Mesenchymal stem cell (in vitro differentiated cells and primary cell): ENCODE data around the gene ETV3L.
"Not testable (repeated sequence)": the region's sequence is repeated elsewhere in the genome, so short reads cannot be mapped to it uniquely, and the experiment has no call there.

Source experiments
- DNase-seq: peaks from one replicate; pipeline ENCODE4 v3.0.0-alpha.2; 2013
- H2AFZ ChIP-seq: one replicate; pipeline ENCODE4 v1.6.1; 2013; ENCODE audit warnings: low read depth, mild to moderate bottlenecking, control low read depth, inconsistent platforms, low read length, moderate library complexity
- H2AK5ac ChIP-seq: 2 replicates; pipeline ENCODE4 v1.6.1; 2013; ENCODE audit warnings: low read length, moderate library complexity, mild to moderate bottlenecking, inconsistent platforms; ENCODE audit not compliant: severe bottlenecking
- H2BK120ac ChIP-seq: one replicate; pipeline ENCODE4 v1.6.1; 2013; ENCODE audit warnings: low read depth, mild to moderate bottlenecking, inconsistent platforms, low read length, moderate library complexity
- H2BK12ac ChIP-seq, 2 experiments: one replicate each; pipeline ENCODE4 v1.6.1; 2013; ENCODE audit warnings: inconsistent platforms in 2 of 2, low read length in 2 of 2, mild to moderate bottlenecking in 2 of 2, moderate library complexity in 2 of 2, control low read depth in 1 of 2
- H2BK15ac ChIP-seq: one replicate; pipeline ENCODE4 v1.6.1; 2013; ENCODE audit warnings: mild to moderate bottlenecking, low read depth, inconsistent platforms; ENCODE audit not compliant: poor library complexity, severe bottlenecking
- H2BK5ac ChIP-seq: 2 replicates; pipeline ENCODE4 v1.6.1; 2013; ENCODE audit warnings: low read depth, mild to moderate bottlenecking, low read length, control low read depth, inconsistent platforms; ENCODE audit not compliant: poor library complexity, severe bottlenecking
- H3K14ac ChIP-seq, 2 experiments: one replicate each; pipeline ENCODE4 v1.6.1; 2013; ENCODE audit warnings: inconsistent platforms in 2 of 2, low read length in 2 of 2, control low read depth in 1 of 2, mild to moderate bottlenecking in 1 of 2, moderate library complexity in 1 of 2
- H3K18ac ChIP-seq, 2 experiments: one replicate each; pipeline ENCODE4 v1.6.1; 2013; ENCODE audit warnings: inconsistent platforms in 2 of 2, low read length in 2 of 2, control low read depth in 1 of 2, low read depth in 1 of 2, mild to moderate bottlenecking in 1 of 2
- H3K23ac ChIP-seq, 2 experiments: one replicate each; pipeline ENCODE4 v1.6.1; 2013; ENCODE audit warnings: inconsistent platforms in 2 of 2, low read length in 2 of 2, mild to moderate bottlenecking in 2 of 2, moderate library complexity in 2 of 2, control low read depth in 1 of 2
- H3K27ac ChIP-seq: 2 replicates; pipeline ENCODE4 v1.5.1; 2013; ENCODE audit warnings: mild to moderate bottlenecking, moderate library complexity, low read length, control low read depth, inconsistent platforms; ENCODE audit not compliant: poor library complexity, severe bottlenecking
- H3K27me3 ChIP-seq, 2 experiments: 2 replicates each; pipeline versions ENCODE4 v1.6.1 to v1.7.0; 2013; ENCODE audit warnings: low read length in 2 of 2, mild to moderate bottlenecking in 2 of 2, moderate library complexity in 2 of 2, control low read depth in 1 of 2, inconsistent platforms in 1 of 2; ENCODE audit not compliant: control insufficient read depth in 1 of 2, insufficient read depth in 1 of 2
- H3K36me3 ChIP-seq, 2 experiments: 2 replicates each; pipeline versions ENCODE4 v1.6.1 to v1.7.0; 2013; ENCODE audit warnings: low read length in 2 of 2, control low read depth in 1 of 2, inconsistent platforms in 1 of 2, low read depth in 1 of 2, mild to moderate bottlenecking in 1 of 2; ENCODE audit not compliant: insufficient read depth in 2 of 2, control insufficient read depth in 1 of 2
- H3K4ac ChIP-seq, 2 experiments: one replicate each; pipeline ENCODE4 v1.6.1; 2013; ENCODE audit warnings: inconsistent platforms in 2 of 2, low read length in 2 of 2, mild to moderate bottlenecking in 2 of 2, moderate library complexity in 2 of 2, control low read depth in 1 of 2, low read depth in 1 of 2
- H3K4me1 ChIP-seq: 2 replicates; pipeline ENCODE4 v1.6.1; 2013; ENCODE audit warnings: low read depth, low read length, control low read depth; ENCODE audit not compliant: control insufficient read depth, insufficient read depth
- H3K4me2 ChIP-seq: 2 replicates; pipeline ENCODE4 v1.6.1; 2013; ENCODE audit warnings: low read length, mild to moderate bottlenecking, inconsistent platforms; ENCODE audit not compliant: poor library complexity, severe bottlenecking
- H3K4me3 ChIP-seq, 2 experiments: 2 replicates each; pipeline versions ENCODE4 v1.5.1 to v1.7.0; 2013; ENCODE audit warnings: low read length in 2 of 2, mild to moderate bottlenecking in 2 of 2, control low read depth in 1 of 2, low read depth in 1 of 2; ENCODE audit not compliant: insufficient read depth in 1 of 2
- H3K79me1 ChIP-seq: replicated peaks from 2 replicates; pipeline ENCODE4 v1.6.1; 2013; ENCODE audit warnings: mild to moderate bottlenecking, control low read depth, low read length, inconsistent platforms; ENCODE audit not compliant: poor library complexity, severe bottlenecking
- H3K9ac ChIP-seq: 2 replicates; pipeline ENCODE4 v1.7.0; 2013; ENCODE audit warnings: mild to moderate bottlenecking, low read length, moderate library complexity
- H3K9me3 ChIP-seq: 2 replicates; pipeline ENCODE4 v1.7.0; 2013; ENCODE audit warnings: mild to moderate bottlenecking, low read length; ENCODE audit not compliant: control insufficient read depth
- H4K8ac ChIP-seq: one replicate; pipeline ENCODE4 v1.6.1; 2013; ENCODE audit warnings: inconsistent platforms, mild to moderate bottlenecking, low read length, moderate library complexity
- H4K91ac ChIP-seq: one replicate; pipeline ENCODE4 v1.6.1; 2013; ENCODE audit warnings: mild to moderate bottlenecking, low read length, inconsistent platforms
- WGBS: methylation state at CpG from one replicate; pipeline ENCODE4 v1.1.7; 2013; ENCODE audit warnings: mixed read lengths; 5-methylcytosine and 5-hydroxymethylcytosine counted together

Gene ETV3L

DNA sequence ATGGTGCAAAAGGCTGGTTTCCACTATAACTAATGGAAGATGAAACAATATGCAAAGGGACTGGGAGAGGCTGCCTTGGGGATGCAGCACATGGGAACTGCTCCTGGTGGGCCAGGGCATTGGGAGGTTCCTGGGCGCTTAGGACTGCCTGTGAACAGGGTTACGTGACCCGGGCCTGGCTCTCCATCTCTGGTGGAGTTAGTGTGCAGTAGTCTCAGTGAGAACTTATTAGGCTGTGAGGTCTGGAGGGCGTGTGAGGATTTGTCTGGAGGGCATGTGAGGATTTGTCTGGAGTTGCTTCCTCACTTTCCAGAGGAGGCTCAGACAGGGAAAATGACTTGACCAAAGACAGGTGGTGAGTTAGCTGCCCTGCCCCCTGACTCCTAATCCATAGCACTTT lies 1.5 kb upstream of the ETV3L start:
- H2AFZ ChIP-seq, result no peak overlapping the region
- no peak overlapping the region for H3K4ac ChIP-seq
- H3K9ac ChIP-seq, result no peak overlapping the region
- no peak overlapping the region for H3K27ac ChIP-seq
- WGBS, result 95% methylated on average over 4 of the region's 4 CpGs
- no peak overlapping the region for H3K23ac ChIP-seq
- H2BK5ac ChIP-seq, result no peak overlapping the region
- no peak overlapping the region for H4K8ac ChIP-seq
- peaks cover 5% of the 10 kb centered on the region for H3K4me1 ChIP-seq
- no peak overlapping the region for H2BK12ac ChIP-seq
- no peak overlapping the region for H3K4me2 ChIP-seq
- H3K27me3 ChIP-seq, result peaks cover 0 to 5% of the 10 kb centered on the region in 2 experiments
- no peak overlapping the region for H3K18ac ChIP-seq
- H3K9me3 ChIP-seq, result no peaks in the 10 kb centered on the region
- DNase-seq, result no peak
- no peak overlapping the region for H4K91ac ChIP-seq
- H3K36me3 ChIP-seq, result no peaks in the 10 kb centered on the region
- no peaks in the 10 kb centered on the region for H3K79me1 ChIP-seq
- no peak overlapping the region for H2BK120ac ChIP-seq
- no peak overlapping the region for H2BK15ac ChIP-seq
- no peak overlapping the region for H3K14ac ChIP-seq
- H2AK5ac ChIP-seq, result no peak overlapping the region
- no peak overlapping the region for H3K4me3 ChIP-seq

DNA sequence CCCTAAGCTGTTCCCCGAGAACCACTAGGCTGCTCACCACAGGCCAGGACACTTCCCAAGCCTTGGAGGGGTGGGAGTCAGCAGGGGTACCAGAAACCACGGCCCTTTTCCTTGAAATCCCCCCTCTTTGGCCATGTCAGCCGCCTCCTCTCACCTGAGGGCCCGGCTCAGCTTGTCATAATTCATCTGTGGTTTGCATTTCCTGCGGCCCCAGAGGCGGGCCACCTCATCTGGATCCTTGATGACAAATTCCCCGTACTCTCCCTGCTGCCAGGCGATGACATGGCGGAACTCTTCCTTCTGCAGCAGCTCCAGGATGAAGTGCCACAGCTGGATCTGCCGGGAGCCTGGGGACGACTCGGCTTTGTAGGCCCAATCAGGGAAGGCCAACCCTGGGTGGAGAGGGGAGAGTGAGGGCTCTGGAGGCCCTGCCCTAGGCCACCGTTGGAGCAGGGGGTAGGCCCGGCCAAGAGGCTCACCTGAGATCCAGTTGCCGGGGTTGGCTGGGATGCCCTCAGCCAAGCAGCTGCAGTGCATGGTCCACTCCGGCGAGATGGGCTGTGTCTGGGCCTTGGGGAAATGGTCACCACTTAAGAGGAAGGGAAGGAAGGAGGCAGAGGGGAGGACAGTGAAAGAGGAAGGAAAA lies 498 bp downstream of the ETV3L start:
- H3K9ac ChIP-seq, H3K27me3 ChIP-seq, H3K4me3 ChIP-seq, H3K4ac ChIP-seq, H2AK5ac ChIP-seq, H2AFZ ChIP-seq, H3K27ac ChIP-seq, H4K8ac ChIP-seq, H4K91ac ChIP-seq, H3K14ac ChIP-seq, H2BK12ac ChIP-seq, H3K9me3 ChIP-seq, H2BK5ac ChIP-seq, H3K18ac ChIP-seq, H2BK15ac ChIP-seq, H2BK120ac ChIP-seq, H3K23ac ChIP-seq, H3K36me3 ChIP-seq, H3K79me1 ChIP-seq, H3K4me1 ChIP-seq, DNase-seq, H3K4me2 ChIP-seq: not testable (repeated sequence)
- 87% methylated on average over 15 of the region's 17 CpGs for WGBS

GRCh38 chr1:157098519-157098918 lies 1.1 kb downstream of the ETV3L start:
- no peak overlapping the region for H3K4ac ChIP-seq
- H3K18ac ChIP-seq, result no peak overlapping the region
- H3K23ac ChIP-seq, result no peak overlapping the region
- no peak for DNase-seq
- H3K14ac ChIP-seq, result no peak overlapping the region
- H2AK5ac ChIP-seq, result no peak overlapping the region
- H3K4me3 ChIP-seq, result no peak overlapping the region
- no peaks in the 10 kb centered on the region for H3K4me1 ChIP-seq
- H2BK120ac ChIP-seq, result no peak overlapping the region
- no peak overlapping the region for H4K8ac ChIP-seq
- H2BK12ac ChIP-seq, result no peak overlapping the region
- no peak overlapping the region for H2AFZ ChIP-seq
- no peaks in the 10 kb centered on the region for H3K36me3 ChIP-seq
- H3K27ac ChIP-seq, result no peak overlapping the region
- no peak overlapping the region for H3K9ac ChIP-seq
- no peak overlapping the region for H2BK15ac ChIP-seq
- H2BK5ac ChIP-seq, result no peak overlapping the region
- no peaks in the 10 kb centered on the region for H3K79me1 ChIP-seq
- H3K27me3 ChIP-seq, result peaks cover 0 to 5% of the 10 kb centered on the region in 2 experiments
- no peaks in the 10 kb centered on the region for H3K9me3 ChIP-seq
- H4K91ac ChIP-seq, result no peak overlapping the region
- no peak overlapping the region for H3K4me2 ChIP-seq
- 94% methylated on average over 9 of the region's 9 CpGs for WGBS

DNA sequence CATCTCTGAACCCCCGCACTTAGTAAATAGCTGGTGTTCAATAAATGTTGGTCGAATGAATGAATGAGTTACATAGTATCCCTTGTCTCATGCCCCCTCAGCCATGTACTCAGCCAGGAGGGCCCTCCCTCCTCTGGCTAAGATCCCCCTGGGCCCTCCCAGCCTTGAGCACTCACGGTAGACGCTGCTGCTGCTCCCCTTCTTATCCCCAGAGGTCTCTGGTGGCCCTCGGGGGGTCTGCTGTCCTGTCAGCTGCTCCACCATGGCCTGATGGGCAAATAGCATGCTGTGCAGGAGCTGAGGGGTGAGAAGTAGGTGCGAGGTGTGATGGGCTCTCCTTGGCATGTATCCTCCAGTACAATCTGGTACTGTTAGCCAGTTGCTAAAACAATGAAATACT lies 1.9 kb downstream of the ETV3L start:
- Histone ChIP-seq H3K4ac (no peak overlapping the region), H3K23ac (no peak overlapping the region), H3K79me1 (no peaks in the 10 kb centered on the region), H3K4me1 (no peaks in the 10 kb centered on the region), H4K91ac (no peak overlapping the region), H2BK5ac (no peak overlapping the region), H3K27ac (no peak overlapping the region), H3K9ac (no peak overlapping the region), H2AK5ac (no peak overlapping the region), H4K8ac (no peak overlapping the region), H3K27me3 (peaks cover 0 to 5% of the 10 kb centered on the region in 2 experiments), H3K14ac (no peak overlapping the region), H2BK15ac (no peak overlapping the region), H3K4me2 (no peak overlapping the region), H3K9me3 (no peaks in the 10 kb centered on the region), H2BK120ac (no peak overlapping the region), H2AFZ (no peak overlapping the region), H2BK12ac (no peak overlapping the region), H3K18ac (no peak overlapping the region), H3K36me3 (no peaks in the 10 kb centered on the region), H3K4me3 (no peak overlapping the region)
- 86% methylated on average over 5 of the region's 6 CpGs for WGBS
- DNase-seq, result no peak
